Cardiac septum (tissue), 1 donor: ENCODE results near the gene VEZF1. TPM values are rescaled to one million over a fixed set of nuclear protein-coding genes. Genes with fewer than 3 reads are reported as not detected.
"Not testable (repeated sequence)": the region's sequence is repeated elsewhere in the genome, so short reads cannot be mapped to it uniquely, and the experiment has no call there.

Experiments
- DNase-seq: peaks from one replicate; pipeline ENCODE4 v3.0.0-alpha.2; 2020; ENCODE audit warnings: low spot score
- intact Hi-C: fragments of 100-400 bp; cut with DNase I; formaldehyde crosslinking; loops from one replicate; pipeline ENCODE4 v1.14.0; 2022
- total RNA-seq: library from RNA; stranded (reverse); fragmentation: NEBNext Ultra II Directional; extraction: Animal tissue kit (Norgen Biotek cat#: 25700); gene quantifications from one replicate; pipeline ENCODE4 v1.2.1, GENCODE V29; 2021
- donor health status: DM: no; HTN: no; CAD: no.

VEZF1 gene
- total RNA-seq, 1 donor from 2014 or later: 55.3 TPM

DNA sequence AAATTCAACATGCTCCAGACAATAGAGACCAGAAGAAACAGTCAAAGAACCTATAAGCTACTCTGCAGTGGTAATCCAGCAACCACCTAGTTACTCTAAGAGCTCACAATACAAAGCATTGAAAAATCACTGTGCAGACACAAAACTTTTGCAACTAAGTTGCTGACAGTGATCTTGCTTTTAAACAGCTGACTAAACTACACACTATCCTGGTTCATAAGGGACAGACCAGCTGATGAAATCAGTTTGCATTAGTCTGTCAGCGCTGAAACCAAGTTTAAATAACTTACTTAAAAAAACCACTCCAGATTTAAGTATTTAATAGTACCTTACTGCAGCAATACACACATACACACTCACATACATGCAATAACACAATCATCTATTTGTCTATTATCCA, 4.6 kb downstream of the VEZF1 start:
- no peak for DNase-seq
- intact Hi-C loops: no loop called here

DNA sequence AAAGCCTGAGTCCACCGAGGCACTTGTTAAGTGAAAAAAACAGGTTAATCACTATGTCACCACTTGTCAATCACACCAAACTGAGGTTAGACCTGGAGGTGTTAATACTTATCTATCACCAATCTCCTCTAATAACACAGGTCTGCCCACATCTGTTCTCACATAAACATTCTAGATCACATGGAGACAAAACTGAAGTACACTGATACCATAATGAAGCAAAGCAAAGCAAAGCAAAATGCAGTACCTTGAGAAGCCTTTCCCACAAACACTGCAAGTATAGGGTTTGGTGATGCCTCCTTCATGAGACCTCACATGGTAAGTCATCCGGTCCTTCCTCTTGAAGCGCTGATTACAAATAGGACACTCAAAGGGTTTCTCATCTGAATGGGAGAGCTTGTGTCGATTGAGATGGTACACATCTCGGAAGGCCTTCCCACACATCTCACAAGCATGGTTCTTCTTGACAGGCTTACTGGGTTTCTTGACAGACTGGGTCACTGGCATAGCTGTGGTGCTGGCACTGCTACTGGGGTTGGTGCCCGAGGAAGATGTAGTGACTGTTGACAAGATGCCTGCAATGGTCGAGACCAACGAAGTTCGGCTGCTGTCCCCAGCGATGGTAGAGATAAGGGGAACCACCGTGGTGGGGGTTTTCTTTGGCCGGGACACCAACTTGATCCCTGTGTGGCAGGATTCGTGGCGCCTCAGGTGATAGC, 5.4 kb downstream of the VEZF1 start:
- no peak for DNase-seq
- intact Hi-C loops: no loop called here

DNA sequence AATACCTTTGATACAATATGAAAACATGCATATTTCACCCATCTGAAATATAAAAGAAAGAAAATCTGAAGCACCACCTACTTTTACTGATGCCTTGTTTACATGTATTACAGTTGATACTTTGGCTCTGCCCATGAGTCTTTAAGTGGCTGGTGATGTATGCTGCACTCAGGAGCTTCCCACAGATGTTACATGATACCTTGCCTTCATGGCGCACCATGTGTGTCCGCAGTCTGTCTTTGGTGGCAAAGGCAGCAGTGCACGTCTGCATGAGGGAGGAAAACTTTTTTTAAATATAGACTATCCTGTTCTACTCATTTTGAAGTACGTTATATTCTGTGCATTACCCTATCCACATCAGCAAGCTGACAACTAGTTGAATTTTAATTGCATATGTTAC, 7.5 kb downstream of the VEZF1 start:
- intact Hi-C loops: no loop called here
- no peak for DNase-seq

DNA sequence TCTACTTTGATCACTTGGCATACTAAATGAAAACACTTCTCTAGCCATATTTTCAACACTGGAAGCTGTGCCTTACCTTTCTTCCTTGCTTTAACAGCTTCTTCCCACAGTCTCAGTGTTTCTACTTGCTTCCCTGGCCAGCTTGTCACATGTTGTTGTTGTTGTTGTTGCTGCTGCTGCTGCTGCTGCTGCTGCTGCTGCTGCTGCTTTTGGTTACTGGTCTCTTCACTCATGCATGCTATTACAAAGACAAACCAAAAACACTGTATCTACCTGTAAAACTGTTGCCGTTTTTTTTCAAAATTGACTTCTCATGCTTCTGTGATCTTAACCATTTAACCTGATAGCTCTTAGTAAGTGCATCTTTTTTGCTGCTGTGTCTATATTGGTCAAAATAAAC, 9.0 kb downstream of the VEZF1 start:
- intact Hi-C loops: no loop called here
- no peak for DNase-seq

DNA sequence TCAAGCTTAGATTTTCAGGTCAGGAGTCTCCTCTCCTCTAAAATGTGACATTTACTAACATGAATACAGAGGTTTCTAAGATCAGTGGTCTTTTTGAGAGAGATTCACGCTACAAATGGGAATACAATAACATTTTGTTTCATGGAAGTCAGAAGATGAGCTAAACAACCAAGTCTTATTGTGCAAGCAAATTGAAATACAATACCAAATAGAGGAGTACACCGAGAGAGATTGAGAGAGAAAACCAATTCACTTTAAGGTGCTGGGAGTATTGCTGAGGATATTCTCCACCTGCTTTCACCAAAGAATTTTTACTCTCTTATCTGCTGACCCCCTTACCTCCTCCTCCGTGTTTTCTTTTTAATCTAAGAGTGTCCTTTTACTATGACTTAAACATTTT, 11.5 kb downstream of the VEZF1 start:
- DNase-seq: no peak
- intact Hi-C loops: no loop called here

DNA sequence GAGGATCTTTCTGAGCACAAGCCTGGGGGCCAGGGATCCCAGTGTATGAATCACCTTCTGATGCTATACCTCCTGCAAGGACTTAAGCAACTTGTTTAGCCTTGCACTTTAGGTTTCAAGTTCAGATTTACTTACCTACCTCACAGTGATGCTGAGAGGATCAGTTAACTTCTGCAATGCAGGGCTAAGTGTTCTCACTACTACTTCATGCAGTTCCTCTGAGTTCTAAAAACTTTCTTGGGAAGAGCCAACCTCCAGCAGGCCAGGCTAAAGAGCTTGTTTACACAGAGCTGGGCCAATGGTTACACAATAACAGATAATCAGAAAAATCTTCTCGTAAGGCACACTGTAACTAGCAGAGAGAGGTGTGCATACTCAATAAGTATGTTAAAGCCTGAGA, 13.0 kb downstream of the VEZF1 start:
- no peak for DNase-seq
- intact Hi-C loops: no loop called here

DNA sequence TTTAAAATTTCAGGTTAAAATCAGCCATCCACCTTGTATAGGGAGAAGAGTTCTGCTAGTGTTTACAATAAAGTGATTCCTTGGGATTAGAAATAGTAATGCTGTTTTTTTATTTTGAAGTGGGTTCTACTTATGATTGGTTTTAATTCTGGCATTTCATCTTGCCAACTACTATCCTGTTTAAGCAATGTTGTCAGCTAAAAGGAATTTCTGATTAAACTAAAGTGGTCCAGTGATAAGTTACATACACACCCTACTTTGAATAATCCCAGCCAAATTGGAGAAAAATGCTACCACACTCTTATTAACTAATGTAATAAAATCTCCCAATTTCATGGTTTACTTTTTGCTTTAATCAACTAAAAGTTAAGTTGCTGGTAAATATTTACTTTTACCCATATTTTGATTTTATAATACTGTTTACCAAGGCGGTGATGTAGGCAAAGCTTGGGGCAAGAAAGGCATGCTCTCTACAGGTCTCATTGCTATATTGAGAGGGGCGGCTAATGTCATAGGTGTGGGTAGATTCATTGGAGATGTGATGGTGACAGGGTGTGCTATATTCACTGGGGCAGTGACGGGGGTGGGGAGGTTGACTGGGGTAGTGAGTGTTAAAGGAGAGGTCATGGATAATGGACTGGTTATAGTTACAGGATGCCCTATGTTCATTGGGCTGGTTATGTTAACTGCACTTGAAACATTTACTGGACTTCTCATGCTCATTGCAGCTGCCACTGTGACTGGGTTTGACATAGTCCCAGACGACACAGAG, 13.8 kb downstream of the VEZF1 start:
- DNase-seq, intact Hi-C loops: not testable (repeated sequence)

DNA sequence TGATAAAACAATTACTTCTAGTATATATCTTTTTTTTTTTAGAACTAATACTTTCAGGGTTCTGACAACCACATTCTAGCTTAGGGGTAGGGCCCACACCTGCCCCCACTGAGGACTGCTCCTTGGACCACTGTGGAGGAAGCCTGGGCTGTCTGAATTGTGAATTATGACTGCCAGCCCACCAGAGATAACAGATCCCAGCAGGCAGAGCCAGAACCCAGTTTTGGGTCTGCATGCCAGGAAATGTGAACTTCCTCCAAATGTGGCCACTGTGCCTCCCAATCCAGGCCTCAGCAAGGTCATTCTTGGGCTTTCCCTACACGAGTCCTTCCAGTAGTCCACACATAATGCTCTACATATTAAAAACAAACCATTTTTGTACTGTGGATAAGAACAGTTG, 15.9 kb downstream of the VEZF1 start:
- DNase-seq: no peak
- intact Hi-C loops: no loop called here

DNA sequence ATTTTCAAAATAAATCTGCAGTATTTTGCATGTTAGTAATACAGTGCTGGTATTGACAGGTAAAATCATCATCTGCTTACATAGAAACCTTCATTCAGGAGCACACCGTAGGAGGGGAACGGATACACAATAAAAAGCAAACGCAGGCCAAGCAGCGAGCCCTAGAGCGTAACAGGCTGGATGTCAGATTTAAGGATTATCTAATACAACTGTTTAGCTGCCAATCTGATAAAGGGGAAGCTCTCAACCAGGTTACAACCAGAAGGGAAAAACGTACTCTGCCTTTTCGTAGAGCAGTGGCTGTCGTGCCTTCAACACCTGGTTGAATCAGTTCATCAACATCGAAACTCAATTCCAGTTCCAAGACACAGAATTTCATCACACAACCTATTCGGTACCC, 16.5 kb downstream of the VEZF1 start:
- intact Hi-C loops: no loop called here
- DNase-seq: no peak

DNA sequence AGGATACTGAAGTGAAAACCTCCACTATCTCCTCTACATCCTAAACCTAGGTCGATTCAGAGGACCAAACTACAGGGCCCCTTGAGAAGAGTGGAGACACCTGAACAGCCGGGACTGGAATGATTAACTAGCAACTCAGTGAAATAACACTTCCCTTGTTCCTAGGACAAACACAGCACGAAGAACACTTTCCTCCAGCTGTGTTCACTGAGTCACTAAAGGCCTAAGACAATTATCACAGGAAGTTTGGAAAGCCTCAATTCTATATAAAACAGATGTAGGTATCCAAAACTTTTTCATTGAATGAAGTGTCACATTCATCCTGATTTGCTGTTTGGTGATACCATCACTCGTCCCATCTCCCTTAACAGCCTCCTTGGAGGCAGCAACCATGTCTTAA, 17.3 kb downstream of the VEZF1 start:
- intact Hi-C loops: no loop called here
- no peak for DNase-seq

DNA sequence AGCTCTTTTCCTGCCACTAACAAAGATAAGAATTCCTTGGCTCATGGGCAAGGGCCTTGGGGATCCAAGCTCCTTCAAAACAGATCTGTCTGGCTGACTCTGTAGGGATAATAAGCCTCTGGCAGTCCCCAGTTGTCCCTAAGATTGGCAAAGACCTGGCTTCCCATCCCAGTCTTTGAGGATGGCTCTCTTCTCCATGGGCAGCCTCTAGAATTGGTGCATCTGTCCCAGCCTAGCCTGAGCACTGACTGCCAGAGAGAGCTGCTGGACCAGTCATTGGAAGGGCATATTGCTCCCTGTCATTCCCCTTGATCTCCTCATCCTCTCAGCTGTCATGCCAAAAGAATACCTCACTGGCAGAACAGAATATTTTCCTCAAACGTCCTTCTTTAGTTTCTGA, 19.6 kb downstream of the VEZF1 start:
- no peak for DNase-seq
- intact Hi-C loops: no loop called here

DNA sequence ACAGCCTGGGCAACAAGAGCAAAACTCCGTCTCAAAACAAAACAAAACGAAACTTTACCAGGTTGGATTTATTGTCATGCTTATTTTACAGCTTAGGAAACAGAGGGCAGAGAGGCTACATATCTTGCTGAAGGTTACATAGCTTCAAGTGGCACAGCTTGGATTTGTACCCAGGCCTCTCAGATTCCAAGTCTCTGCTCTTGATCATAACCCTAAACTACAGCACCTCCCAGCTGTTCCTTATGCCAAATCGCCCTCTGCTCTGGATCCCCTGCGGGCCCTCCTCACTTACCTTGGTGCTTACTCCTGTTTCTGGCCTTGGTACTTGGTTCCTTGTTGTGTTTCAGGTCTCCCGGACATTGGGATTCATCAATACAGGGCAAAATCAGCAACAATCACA, 21.2 kb downstream of the VEZF1 start:
- intact Hi-C loops: no loop called here
- no peak for DNase-seq

DNA sequence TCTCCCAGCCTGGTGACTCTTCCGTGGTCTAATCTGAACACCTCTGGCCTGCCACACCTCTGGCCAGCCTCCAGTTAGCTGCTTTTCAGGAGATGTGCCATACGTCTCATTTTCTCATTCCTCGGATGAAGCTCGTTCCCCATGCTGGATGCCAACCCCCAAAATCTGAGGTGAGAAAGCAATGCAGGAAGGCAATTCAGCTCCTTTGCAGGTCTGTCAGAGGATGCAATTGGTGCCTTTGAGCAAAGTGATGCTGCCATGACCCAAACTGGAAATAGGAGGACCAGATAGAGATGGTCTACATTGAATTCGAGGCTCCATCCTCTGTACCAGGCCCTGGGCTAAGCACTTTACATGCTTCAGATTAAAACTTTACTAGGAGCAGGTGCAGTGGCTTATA, 21.8 kb downstream of the VEZF1 start:
- intact Hi-C loops: no loop called here
- no peak for DNase-seq

DNA sequence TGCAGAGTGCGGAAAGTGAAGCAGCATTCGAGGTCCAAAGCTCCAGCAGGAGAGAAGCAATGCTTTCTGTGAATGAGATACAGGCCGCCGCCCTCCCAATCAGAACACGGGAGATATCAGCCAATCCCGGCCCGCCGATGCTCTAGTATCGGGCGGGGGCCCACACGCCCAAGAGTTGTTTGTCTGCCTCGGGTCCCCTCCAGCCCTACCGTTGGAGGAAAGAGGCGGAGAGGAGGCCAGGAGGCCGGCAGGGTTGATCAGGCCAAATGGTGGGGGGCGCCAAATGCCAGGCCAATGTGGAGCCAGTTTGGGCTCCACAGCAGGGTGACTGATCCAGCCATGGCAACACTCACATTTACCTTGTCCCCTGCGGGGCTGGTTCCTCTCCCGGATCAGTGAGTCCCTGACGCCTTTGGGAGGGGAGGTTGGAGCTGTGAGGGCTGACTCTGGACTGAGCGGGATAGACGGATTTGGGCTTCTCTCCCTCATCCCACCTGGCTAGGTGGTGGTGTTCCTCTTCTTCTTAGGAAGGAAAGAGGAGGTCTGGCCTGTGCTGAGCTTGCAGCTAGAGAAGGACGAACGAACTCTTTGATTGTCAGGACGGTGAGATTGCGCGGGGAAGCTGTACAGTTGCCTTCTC, 22.4 kb downstream of the VEZF1 start:
- intact Hi-C loops: no loop called here
- DNase-seq: no peak

DNA sequence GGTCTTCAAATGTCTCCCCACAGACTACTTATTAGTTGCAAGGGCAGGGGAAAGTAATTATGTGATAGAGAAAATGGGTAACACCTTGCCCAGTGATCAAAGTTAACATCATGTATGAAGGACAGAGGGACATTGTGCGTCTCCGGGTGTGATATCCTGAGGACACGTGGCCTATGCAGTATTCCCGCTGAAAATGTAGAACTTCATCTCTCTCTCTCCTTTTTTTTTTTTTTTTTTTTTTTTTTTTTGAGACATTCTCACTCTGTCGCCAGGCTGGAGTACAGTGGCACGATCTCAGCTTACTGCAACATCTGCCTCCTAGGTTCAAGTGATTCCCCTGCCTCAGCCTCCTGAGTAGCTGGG, 24.9 kb downstream of the VEZF1 start:
- intact Hi-C loops: no loop called here
- DNase-seq: no peak

DNA sequence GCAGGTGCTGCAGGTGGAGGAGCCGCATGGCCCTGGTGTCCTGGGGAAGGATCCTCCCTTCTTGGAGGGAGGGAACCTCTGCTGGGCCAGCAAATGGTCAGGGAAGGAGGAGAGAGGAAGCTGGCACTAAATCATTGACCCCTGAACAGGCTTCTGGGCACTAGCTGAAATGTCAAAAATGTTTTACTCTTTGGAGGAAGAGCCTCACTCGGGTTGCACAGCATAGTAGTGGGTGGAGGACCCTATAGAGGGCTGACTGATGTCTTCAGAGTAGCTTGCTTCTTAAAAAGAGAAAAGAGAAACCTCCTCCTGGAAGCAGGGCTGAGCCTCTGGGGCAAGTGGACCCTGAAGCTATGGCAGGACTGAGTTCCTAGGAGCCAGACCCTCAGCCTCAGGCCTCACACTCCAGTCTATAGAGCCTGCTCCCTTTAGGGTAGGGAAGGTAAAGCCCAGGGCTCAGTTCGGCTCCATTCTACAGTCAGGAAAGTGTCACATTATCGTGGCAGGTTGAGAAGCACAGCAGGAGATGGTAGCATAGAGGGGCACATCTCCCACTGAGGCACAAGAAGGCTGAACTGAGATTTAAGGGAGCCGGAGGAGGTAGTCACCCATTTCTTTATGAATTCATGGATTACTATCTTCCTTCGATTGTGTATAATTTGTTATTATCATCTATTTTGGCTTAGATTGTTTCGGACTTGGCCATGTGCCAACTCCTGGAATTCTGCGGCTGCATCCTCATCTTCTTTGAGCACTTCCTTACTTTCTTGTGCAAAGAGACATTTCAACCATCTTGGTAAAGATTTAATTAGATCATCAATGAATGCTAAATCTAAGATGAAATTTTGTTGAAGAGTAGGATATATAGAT, 25.5 kb downstream of the VEZF1 start:
- DNase-seq: no peak
- intact Hi-C loops: no loop called here

DNA sequence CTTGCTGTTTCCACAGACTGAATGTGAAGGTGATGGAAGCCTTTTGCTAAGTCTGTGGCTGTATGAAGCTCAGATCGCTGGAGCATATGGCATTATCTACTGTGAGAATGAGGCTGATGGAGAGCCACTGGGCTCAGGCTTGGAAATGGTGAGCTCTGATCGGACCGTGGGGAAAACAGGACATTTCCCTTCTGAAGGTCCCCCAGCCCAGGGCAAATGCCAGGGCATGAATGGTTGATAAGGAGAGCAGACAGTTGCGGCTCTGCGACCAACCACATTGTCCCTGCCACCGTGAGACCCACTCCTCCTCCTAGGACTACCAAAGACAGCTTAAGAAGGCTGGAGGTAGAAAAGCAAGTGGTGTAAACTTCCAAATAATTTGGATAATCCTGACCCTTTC, 28.1 kb downstream of the VEZF1 start:
- DNase-seq: no peak
- intact Hi-C loops: no loop called here

DNA sequence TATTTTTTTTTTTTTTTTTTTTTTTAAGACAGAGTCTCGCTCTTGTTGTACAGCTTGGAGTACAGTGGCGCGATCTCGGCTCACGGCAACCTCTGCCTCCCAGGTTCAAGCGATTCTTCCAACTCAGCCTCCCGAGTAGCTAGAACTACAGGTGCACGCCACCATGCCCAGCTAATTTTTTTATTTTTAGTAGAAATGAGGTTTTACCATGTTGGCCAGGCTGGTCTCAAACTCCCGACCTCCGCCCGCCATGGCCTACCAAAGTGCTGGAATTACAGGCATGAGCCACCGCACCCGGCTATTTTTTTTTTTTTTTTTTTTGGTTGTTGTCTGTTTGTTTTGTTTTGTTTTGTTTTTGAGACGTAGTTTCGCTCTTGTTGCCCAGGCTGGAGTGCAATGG, 29.7 kb downstream of the VEZF1 start:
- intact Hi-C loops, DNase-seq: not testable (repeated sequence)

DNA sequence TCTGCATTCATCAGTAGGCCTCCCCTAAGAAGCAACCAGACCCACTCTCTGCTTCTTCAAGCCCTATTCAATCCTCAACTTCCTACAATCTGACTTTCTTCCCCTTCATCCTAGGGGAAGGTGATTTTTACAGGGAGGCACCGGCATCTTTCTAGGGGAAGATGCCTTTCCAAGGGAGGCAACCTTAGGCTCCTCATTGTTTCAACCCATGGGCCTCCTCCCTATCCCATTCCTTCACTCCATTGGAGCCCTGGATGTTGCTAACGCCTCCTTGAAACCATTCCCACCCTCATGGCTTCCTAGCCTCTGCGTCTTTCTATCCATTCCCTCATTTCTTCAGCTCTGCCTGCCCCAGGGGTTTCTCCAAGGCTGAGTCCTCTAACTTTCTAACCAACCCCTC, 30.2 kb downstream of the VEZF1 start:
- intact Hi-C loops: no loop called here
- no peak for DNase-seq
